Naive thymus-derived CD4-positive, alpha-beta T cell (primary cell): ENCODE measurements around the gene ABHD17C. TPM values are rescaled to one million over a fixed set of nuclear protein-coding genes. Genes with fewer than 3 reads are reported as not detected.

Experiments
- ATAC-seq: fragments of 150-1000 bp; cut with Tn5 transposase; 2 replicates; pipeline ENCODE4 v1.10.0; 2021; ENCODE audit warnings: mild to moderate bottlenecking, moderate library complexity
- CTCF ChIA-PET: fragments of 350-600 bp; sonication (Branson Sonifier 250); formaldehyde crosslinking; loops from one replicate; lab custom pipeline; 2021; ENCODE audit warnings: antibody characterized with exemption; lab: Charles Lee
- POLR2A ChIA-PET: fragments of 350-600 bp; sonication (Branson Sonifier 250); formaldehyde crosslinking; loops from one replicate; lab custom pipeline; 2021; ENCODE audit warnings: antibody characterized with exemption, inconsistent platforms; lab: Charles Lee
- DNase-seq, 9 donors: peaks; one replicate each; pipeline versions ENCODE4 v3.0.0 to v3.0.0-alpha.2; 2020 to 2022; ENCODE audit warnings: mixed read lengths in 1 of 9
- H3K27ac ChIP-seq: one replicate; pipeline ENCODE4 v1.7.0; 2013; ENCODE audit warnings: mild to moderate bottlenecking, low read depth, low read length, moderate library complexity
- H3K27me3 ChIP-seq, 2 donors: one replicate each; pipeline ENCODE4 v1.7.0; 2013; ENCODE audit warnings: low read length in 2 of 2, mild to moderate bottlenecking in 2 of 2, moderate library complexity in 2 of 2; ENCODE audit not compliant: control insufficient read depth in 2 of 2, insufficient read depth in 2 of 2
- H3K36me3 ChIP-seq, 3 experiments: 1 replicate in 2 of 3; 2 replicates in 1 of 3; pipeline ENCODE4 v1.7.0; 2013; ENCODE audit warnings: low read length in 3 of 3, mild to moderate bottlenecking in 3 of 3, moderate library complexity in 1 of 3; ENCODE audit not compliant: insufficient read depth in 3 of 3, control insufficient read depth in 2 of 3
- H3K4me1 ChIP-seq, 2 donors: one replicate each; pipeline ENCODE4 v1.7.0; 2013; ENCODE audit warnings: low read length in 2 of 2, mild to moderate bottlenecking in 2 of 2, moderate library complexity in 1 of 2; ENCODE audit not compliant: control insufficient read depth in 2 of 2, insufficient read depth in 2 of 2
- H3K4me3 ChIP-seq: 2 replicates; pipeline ENCODE4 v1.7.0; 2013; ENCODE audit warnings: mild to moderate bottlenecking, low read length
- H3K9me3 ChIP-seq, 3 experiments: 1 replicate in 2 of 3; 2 replicates in 1 of 3; pipeline ENCODE4 v1.7.0; 2013; ENCODE audit warnings: low read length in 3 of 3; ENCODE audit not compliant: control insufficient read depth in 2 of 3
- H3K27ac Mint-ChIP-seq, 9 donors: one replicate each; pipeline ENCODE4 v1.8.0; 2020 to 2022; ENCODE audit warnings: mixed read lengths in 9 of 9, mild to moderate bottlenecking in 8 of 9, moderate library complexity in 5 of 9, inconsistent platforms in 2 of 9
- H3K27me3 Mint-ChIP-seq, 5 donors: one replicate each; pipeline ENCODE4 v1.8.0; 2021 to 2022; ENCODE audit warnings: mixed read lengths in 5 of 5, mild to moderate bottlenecking in 1 of 5
- H3K36me3 Mint-ChIP-seq, 5 donors: one replicate each; pipeline ENCODE4 v1.8.0; 2020 to 2022; ENCODE audit warnings: mixed read lengths in 5 of 5, mild to moderate bottlenecking in 3 of 5, inconsistent platforms in 1 of 5
- H3K4me1 Mint-ChIP-seq, 7 donors: one replicate each; pipeline ENCODE4 v1.8.0; 2020 to 2022; ENCODE audit warnings: mixed read lengths in 7 of 7, mild to moderate bottlenecking in 3 of 7, inconsistent platforms in 1 of 7
- H3K4me3 Mint-ChIP-seq, 10 donors: one replicate each; pipeline ENCODE4 v1.8.0; 2020 to 2022; ENCODE audit warnings: mild to moderate bottlenecking in 10 of 10, mixed read lengths in 10 of 10, moderate library complexity in 6 of 10, inconsistent platforms in 2 of 10
- H3K9me3 Mint-ChIP-seq, 11 donors: one replicate each; pipeline ENCODE4 v1.8.0; 2020 to 2022; ENCODE audit warnings: mixed read lengths in 11 of 11, mild to moderate bottlenecking in 4 of 11, inconsistent platforms in 1 of 11, moderate library complexity in 1 of 11
- intact Hi-C, 2 donors: fragments of 100-400 bp; cut with micrococcal nuclease; formaldehyde crosslinking; loops; one replicate each; pipeline ENCODE4 v1.15.1; 2023
- polyA plus RNA-seq, 2 donors: library from polyadenylated mRNA; unstranded; fragments of 300-500 nt; fragmentation: Illumina TruSeq; gene quantifications; one replicate each; pipeline ENCODE4 v1.2.3, GENCODE V29; 2021
- total RNA-seq, 6 experiments: library from RNA in 5 of 6; stranded (reverse) in 5 of 6; gene quantifications; 1 replicate in 5 of 6; 2 replicates in 1 of 6; pipeline ENCODE4 v1.2.3 and lab custom pipeline; 2021 to 2026

The ABHD17C gene
- total and polyA plus RNA-seq, 7 experiments from 2014 or later = 0.26 to 2.8 (median 1.8) TPM

GRCh38 chr15:80744415-80744814 lies 49.3 kb downstream of the ABHD17C start:
- no peak overlapping the region for H3K27ac ChIP-seq
- H3K36me3 Mint-ChIP-seq = peaks cover 0 to 12% (median 5%) of the 10 kb centered on the region in 5 donors
- DNase-seq (no peak), ATAC-seq (no peak)
- H3K9me3 ChIP-seq = no peaks in the 10 kb centered on the region
- CTCF ChIA-PET = no interaction called here
- peaks cover 0 to 12% (median 3%) of the 10 kb centered on the region in 11 donors for H3K9me3 Mint-ChIP-seq
- intact Hi-C loops = no loop called here
- no peaks in the 10 kb centered on the region for H3K36me3 ChIP-seq
- H3K4me3 Mint-ChIP-seq = no peak overlapping the region
- H3K27me3 ChIP-seq = no peaks in the 10 kb centered on the region
- peaks cover 0 to 4% (median 0%) of the 10 kb centered on the region in 7 donors for H3K4me1 Mint-ChIP-seq
- H3K4me3 ChIP-seq = no peak overlapping the region
- H3K4me1 ChIP-seq = no peaks in the 10 kb centered on the region
- POLR2A ChIA-PET = no interaction called here
- no peak overlapping the region for H3K27ac Mint-ChIP-seq
- peaks cover 0 to 5% (median 0%) of the 10 kb centered on the region in 5 donors for H3K27me3 Mint-ChIP-seq

- Histone ChIP-seq H3K9me3 (no peaks in the 10 kb centered on the region), H3K27ac (no peak overlapping the region), H3K36me3 (no peaks in the 10 kb centered on the region), H3K4me1 (no peaks in the 10 kb centered on the region), H3K27me3 (no peaks in the 10 kb centered on the region), H3K4me3 (no peak overlapping the region)
- no peak for DNase-seq
- Mint-ChIP-seq H3K4me1 (peaks cover 0 to 4% (median 0%) of the 10 kb centered on the region in 7 donors), H3K27me3 (peaks cover 0 to 5% (median 0%) of the 10 kb centered on the region in 5 donors), H3K4me3 (no peak overlapping the region), H3K36me3 (peaks cover 0 to 14% (median 5%) of the 10 kb centered on the region in 5 donors), H3K27ac (no peak overlapping the region), H3K9me3 (peaks cover 0 to 12% (median 3%) of the 10 kb centered on the region in 11 donors)
- CTCF ChIA-PET = no interaction called here
- intact Hi-C loops = no loop called here
- POLR2A ChIA-PET = no interaction called here
- ATAC-seq = no peak
These were observed 49.7 kb downstream of the ABHD17C start for GRCh38 chr15:80744826-80745225.

- Mint-ChIP-seq H3K4me3 (no peak overlapping the region), H3K9me3 (peaks cover 0 to 12% (median 3%) of the 10 kb centered on the region in 11 donors), H3K27ac (no peak overlapping the region), H3K4me1 (peaks cover 0 to 4% (median 0%) of the 10 kb centered on the region in 7 donors), H3K27me3 (peaks cover 0 to 5% (median 0%) of the 10 kb centered on the region in 5 donors), H3K36me3 (peaks cover 0 to 23% (median 10%) of the 10 kb centered on the region in 5 donors)
- no peak for DNase-seq
- H3K27ac ChIP-seq = no peak overlapping the region
- no peak overlapping the region for H3K4me3 ChIP-seq
- CTCF ChIA-PET = no interaction called here
- no peaks in the 10 kb centered on the region for H3K4me1 ChIP-seq
- POLR2A ChIA-PET = no interaction called here
- intact Hi-C loops = no loop called here
- ATAC-seq = no peak
- no peaks in the 10 kb centered on the region for H3K36me3 ChIP-seq
- H3K27me3 ChIP-seq = no peaks in the 10 kb centered on the region
- H3K9me3 ChIP-seq = no peaks in the 10 kb centered on the region
These were observed 50.8 kb downstream of the ABHD17C start for GRCh38 chr15:80745888-80746287.

- intact Hi-C loops = no loop called here
These were observed 52.4 kb downstream of the ABHD17C start for GRCh38 chr15:80747317-80748053.

GRCh38 chr15:80749589-80749988 lies 54.5 kb downstream of the ABHD17C start:
- ChIA-PET CTCF (no interaction called here), POLR2A (no interaction called here)
- peaks cover 0 to 12% (median 3%) of the 10 kb centered on the region in 11 donors for H3K9me3 Mint-ChIP-seq
- no peak overlapping the region for H3K27ac Mint-ChIP-seq
- Histone ChIP-seq H3K4me3 (no peak overlapping the region), H3K4me1 (no peaks in the 10 kb centered on the region), H3K27ac (no peak overlapping the region), H3K9me3 (no peaks in the 10 kb centered on the region), H3K36me3 (no peaks in the 10 kb centered on the region), H3K27me3 (no peaks in the 10 kb centered on the region)
- peaks cover 0 to 23% (median 10%) of the 10 kb centered on the region in 5 donors for H3K36me3 Mint-ChIP-seq
- DNase-seq = no peak
- H3K4me3 Mint-ChIP-seq = no peak overlapping the region
- peaks cover 0 to 5% (median 0%) of the 10 kb centered on the region in 5 donors for H3K27me3 Mint-ChIP-seq
- intact Hi-C loops = no loop called here
- ATAC-seq = no peak
- H3K4me1 Mint-ChIP-seq = peaks cover 0 to 4% (median 0%) of the 10 kb centered on the region in 7 donors

More at GRCh38 chr15:80747317-80748053, 52.4 kb downstream of the ABHD17C start:
- peaks cover 0 to 4% (median 0%) of the 10 kb centered on the region in 7 donors for H3K4me1 Mint-ChIP-seq
- no peaks in the 10 kb centered on the region for H3K27me3 ChIP-seq
- H3K36me3 Mint-ChIP-seq = peaks cover 0 to 23% (median 10%) of the 10 kb centered on the region in 5 donors
- H3K27ac ChIP-seq = no peak overlapping the region
- H3K4me3 Mint-ChIP-seq = no peak overlapping the region
- ChIA-PET POLR2A (no interaction called here), CTCF (no interaction called here)
- H3K9me3 Mint-ChIP-seq = peaks cover 0 to 12% (median 3%) of the 10 kb centered on the region in 11 donors
- no peak overlapping the region for H3K4me3 ChIP-seq
- peak overlapping the region in 1 of 9 donors; percentile 28 for H3K27ac Mint-ChIP-seq
- no peaks in the 10 kb centered on the region for H3K4me1 ChIP-seq
- peaks cover 0 to 5% (median 0%) of the 10 kb centered on the region in 5 donors for H3K27me3 Mint-ChIP-seq
- ATAC-seq = no peak
- H3K36me3 ChIP-seq = no peaks in the 10 kb centered on the region
- no peak for DNase-seq
- no peaks in the 10 kb centered on the region for H3K9me3 ChIP-seq

- peaks cover 0 to 4% of the 10 kb centered on the region in 2 donors for H3K4me1 ChIP-seq
- Mint-ChIP-seq H3K9me3 (peaks cover 0 to 12% (median 3%) of the 10 kb centered on the region in 11 donors), H3K27me3 (peaks cover 0 to 5% (median 0%) of the 10 kb centered on the region in 5 donors), H3K4me3 (no peak overlapping the region), H3K27ac (no peak overlapping the region), H3K36me3 (peaks cover 0 to 22% (median 10%) of the 10 kb centered on the region in 5 donors), H3K4me1 (peaks cover 0 to 4% (median 0%) of the 10 kb centered on the region in 7 donors)
- CTCF ChIA-PET = no interaction called here
- POLR2A ChIA-PET = no interaction called here
- DNase-seq = no peak
- H3K36me3 ChIP-seq = no peaks in the 10 kb centered on the region
- H3K4me3 ChIP-seq = no peak overlapping the region
- H3K27me3 ChIP-seq = no peaks in the 10 kb centered on the region
- intact Hi-C loops = no loop called here
- H3K9me3 ChIP-seq = no peaks in the 10 kb centered on the region
- no peak for ATAC-seq
- no peak overlapping the region for H3K27ac ChIP-seq
These were observed 55.5 kb downstream of the ABHD17C start for GRCh38 chr15:80750575-80750974.
